ENCODE data around the gene MAMDC4. TPM values are rescaled to one million over a fixed set of nuclear protein-coding genes. Genes with fewer than 3 reads are reported as not detected.

Gene MAMDC4
- polyA plus RNA-seq, 1 experiment: 0.63 TPM

DNA sequence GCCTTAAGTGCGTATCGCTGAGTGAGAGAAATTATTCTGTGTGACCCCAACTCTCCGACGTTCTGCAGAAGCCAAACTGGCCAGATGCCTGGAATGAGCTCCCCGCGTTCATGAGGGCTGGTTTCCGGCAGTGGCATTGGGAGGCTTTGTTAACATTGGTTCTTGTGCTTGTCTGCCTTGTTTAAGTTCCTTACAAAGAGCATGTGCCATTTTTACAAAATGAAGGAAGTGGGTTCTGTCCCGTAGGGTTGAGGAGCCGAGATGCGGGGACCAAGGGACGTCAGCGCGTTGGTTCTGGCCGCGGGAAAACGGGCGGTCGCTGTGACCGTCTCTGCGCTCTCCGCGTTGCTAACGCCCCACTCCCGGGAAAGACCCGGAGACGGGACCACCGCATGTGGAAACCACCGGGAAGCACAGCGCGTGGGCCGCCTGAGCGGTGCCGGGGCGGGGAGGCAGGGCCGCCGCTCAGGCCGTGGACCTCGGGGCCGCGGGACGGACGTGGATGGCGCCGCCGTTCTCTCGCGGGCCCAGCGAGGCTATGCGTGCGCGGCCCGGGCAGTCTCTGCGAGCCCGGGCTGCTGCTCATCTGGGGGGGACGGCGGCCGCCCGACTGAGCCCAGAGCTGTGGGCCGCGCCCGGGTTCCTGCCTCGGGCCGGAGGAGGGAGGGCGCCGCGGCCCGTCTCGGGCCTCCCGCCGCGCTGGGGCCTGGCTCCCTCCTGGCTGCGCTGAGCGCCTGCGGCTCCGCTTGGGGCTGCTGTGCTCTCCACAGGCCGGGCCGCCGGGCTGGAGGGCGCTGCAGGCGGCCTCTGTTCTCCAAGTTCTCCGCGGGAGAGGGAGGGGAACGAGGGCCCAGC, 30.9 kb upstream of the MAMDC4 start:
- Histone ChIP-seq H3K4me3 (ENCODE audit: low read depth, low read length) (no peak overlapping the region), H3K27ac (ENCODE audit: low read depth, low read length) (no peak overlapping the region), H3K9me3 (ENCODE audit: control insufficient read depth, insufficient read depth, low read length) (no peaks in the 10 kb centered on the region; the same call in 1 of the 2 replicates), H3K27me3 (ENCODE audit: control insufficient read depth, insufficient read depth, low read length) (no peaks in the 10 kb centered on the region)
- TF ChIP-seq, protein P1, sequence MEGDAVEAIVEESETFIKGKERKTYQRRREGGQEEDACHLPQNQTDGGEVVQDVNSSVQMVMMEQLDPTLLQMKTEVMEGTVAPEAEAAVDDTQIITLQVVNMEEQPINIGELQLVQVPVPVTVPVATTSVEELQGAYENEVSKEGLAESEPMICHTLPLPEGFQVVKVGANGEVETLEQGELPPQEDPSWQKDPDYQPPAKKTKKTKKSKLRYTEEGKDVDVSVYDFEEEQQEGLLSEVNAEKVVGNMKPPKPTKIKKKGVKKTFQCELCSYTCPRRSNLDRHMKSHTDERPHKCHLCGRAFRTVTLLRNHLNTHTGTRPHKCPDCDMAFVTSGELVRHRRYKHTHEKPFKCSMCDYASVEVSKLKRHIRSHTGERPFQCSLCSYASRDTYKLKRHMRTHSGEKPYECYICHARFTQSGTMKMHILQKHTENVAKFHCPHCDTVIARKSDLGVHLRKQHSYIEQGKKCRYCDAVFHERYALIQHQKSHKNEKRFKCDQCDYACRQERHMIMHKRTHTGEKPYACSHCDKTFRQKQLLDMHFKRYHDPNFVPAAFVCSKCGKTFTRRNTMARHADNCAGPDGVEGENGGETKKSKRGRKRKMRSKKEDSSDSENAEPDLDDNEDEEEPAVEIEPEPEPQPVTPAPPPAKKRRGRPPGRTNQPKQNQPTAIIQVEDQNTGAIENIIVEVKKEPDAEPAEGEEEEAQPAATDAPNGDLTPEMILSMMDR (IDR thresholded peaks at IDR 0.05; ENCODE audit: low read depth, low read length): no peak
- POLR2A ChIA-PET: no interaction called here
- DNase-seq (ENCODE audit: low read depth, low spot score): no peak
- CTCF ChIA-PET: interaction anchor here (1.0 kb wide), 1 partner anchor 29 kb away, joined by 3 read pairs; no protein-coding TSS in a partner anchor

DNA sequence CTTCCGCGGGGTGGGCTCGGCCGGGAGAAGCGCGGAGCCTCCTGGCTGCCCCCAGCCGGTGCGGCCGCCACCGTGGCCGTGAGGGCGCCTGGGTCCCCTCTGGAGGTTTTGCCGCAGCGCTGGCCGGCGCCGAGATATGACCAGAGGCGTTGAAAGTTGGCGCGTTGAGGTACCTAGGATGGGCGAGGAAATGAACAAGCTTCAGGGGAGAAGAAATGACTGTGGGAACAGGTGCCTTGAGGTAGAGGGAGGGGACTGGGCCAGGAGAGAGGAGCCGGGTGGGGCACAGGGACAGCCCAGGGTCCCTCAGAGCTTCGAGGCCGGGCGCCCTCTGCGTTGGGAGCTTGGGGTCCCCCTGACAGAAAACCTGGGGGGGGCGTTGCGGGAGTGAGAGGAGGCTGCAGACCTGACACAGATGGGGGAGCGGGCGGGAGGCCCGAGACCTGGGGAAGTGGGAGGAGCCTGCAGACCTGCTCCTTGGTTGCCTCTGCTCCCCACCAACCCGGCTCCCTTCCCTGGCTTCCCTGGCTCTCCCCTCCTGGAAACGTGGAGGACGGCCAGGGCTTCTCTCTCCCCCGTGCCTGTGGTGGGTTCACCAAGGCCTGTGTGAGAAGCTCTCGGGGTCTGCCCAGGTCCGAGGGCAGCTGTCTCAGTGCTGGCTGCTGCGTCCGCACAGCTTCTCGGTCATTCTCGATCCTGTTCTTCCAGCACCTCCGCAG, 30.2 kb upstream of the MAMDC4 start:
- Histone ChIP-seq H3K9me3 (ENCODE audit: control insufficient read depth, insufficient read depth, low read length) (no peaks in the 10 kb centered on the region; the same call in 1 of the 2 replicates), H3K27me3 (ENCODE audit: control insufficient read depth, insufficient read depth, low read length) (no peaks in the 10 kb centered on the region), H3K4me3 (ENCODE audit: low read depth, low read length) (no peak overlapping the region), H3K27ac (ENCODE audit: low read depth, low read length) (no peak overlapping the region)
- TF ChIP-seq, protein P1 (IDR thresholded peaks at IDR 0.05; ENCODE audit: low read depth, low read length): no peak
- POLR2A ChIA-PET: interaction anchor here (0.7 kb wide), 1 partner anchor 104 kb away, joined by 5 read pairs; no protein-coding TSS in a partner anchor
- no peak for DNase-seq (ENCODE audit: low read depth, low spot score)
- CTCF ChIA-PET: no interaction called here

DNA sequence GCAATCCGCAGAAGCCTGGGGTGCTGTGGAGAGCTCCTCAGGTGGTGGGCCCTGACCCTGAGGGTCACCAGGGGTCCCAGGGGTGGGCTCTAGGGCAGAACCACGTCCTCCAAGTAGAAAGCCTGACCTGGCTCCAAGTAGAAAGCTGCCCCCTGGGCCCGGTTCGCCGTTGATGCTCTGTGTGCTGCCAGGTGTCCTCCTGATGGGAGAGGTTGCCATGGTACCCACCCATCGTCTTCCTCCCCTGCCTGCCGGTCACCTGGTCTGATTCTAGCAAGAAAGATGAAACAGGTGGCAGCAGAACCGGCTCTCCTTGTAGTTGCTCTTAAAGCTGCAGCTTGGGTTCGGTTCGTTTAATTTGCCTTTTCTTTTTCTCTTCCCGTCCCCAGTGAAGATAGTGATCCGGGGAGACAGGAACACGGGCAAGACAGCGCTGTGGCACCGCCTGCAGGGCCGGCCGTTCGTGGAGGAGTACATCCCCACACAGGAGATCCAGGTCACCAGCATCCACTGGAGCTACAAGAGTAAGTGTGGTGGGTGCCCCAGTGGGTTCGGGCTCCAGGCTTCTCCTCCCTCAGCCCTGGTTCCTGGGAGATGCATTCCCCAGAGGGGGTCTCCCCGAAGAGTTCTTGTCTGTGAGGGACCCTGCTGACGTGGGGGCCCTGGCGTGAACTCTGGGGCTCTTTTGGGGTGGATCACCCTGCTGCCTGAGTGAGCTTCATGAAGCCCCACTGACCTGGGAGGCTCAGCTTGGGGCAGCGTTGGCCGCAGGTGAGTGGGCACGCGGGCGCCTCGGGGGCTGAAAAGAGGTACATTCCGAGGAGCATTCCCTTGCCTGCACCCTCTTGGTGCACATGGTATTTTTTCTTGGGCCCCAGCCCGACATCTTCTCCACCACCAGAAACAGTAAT, 28.8 kb upstream of the MAMDC4 start:
- ChIA-PET POLR2A (interaction anchor here (0.7 kb wide), 1 partner anchor 103 kb away, joined by 5 read pairs; no protein-coding TSS in a partner anchor), CTCF (interaction anchor here (0.8 kb wide), 1 partner anchor 19 kb away, joined by 4 read pairs; the partner anchor contains the start of gene AJM1)
- Histone ChIP-seq H3K27ac (ENCODE audit: low read depth, low read length) (no peak overlapping the region), H3K4me3 (ENCODE audit: low read depth, low read length) (no peak overlapping the region), H3K9me3 (ENCODE audit: control insufficient read depth, insufficient read depth, low read length) (no peaks in the 10 kb centered on the region; the same call in 1 of the 2 replicates), H3K27me3 (ENCODE audit: control insufficient read depth, insufficient read depth, low read length) (no peaks in the 10 kb centered on the region)
- TF ChIP-seq, protein P1 (IDR thresholded peaks at IDR 0.05; ENCODE audit: low read depth, low read length): no peak
- DNase-seq (ENCODE audit: low read depth, low spot score): no peak

DNA sequence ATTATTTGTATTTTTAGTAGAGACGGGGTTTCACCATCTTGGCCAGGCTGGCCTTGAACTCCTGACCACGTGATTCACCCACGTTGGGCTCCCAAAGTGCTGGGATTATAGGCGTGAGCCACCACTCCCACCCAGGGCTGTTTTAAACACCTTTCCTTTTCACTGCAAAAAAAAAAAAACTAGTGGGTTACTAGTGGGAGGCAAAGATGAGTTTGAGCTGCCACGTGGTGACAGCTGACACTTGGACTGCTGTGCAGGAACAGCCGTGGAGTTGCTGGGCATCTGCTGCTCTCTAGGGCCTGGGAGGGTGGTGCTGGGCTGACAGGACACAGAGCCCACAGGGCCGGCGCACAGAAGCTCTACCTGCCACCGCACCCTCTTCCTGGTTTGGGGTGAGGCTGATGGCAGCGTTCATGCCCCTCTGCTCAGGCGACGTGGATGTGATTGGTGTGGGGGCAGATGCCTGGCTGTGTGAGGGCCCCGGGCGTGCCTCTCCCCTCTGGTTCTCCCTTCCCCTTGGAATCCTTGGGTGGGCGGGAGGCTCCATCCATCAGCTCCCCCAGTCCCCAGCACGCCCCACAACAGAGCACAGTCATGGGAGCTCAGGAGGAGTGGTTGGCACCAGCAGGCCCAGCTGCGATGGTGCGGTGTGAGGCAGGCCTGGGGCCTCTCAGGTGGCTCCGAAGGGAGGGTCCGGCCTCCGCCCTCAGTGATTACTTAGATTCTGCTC, 27.5 kb upstream of the MAMDC4 start:
- no peak overlapping the region for H3K27ac ChIP-seq (ENCODE audit: low read depth, low read length)
- H3K9me3 ChIP-seq (ENCODE audit: control insufficient read depth, insufficient read depth, low read length): no peaks in the 10 kb centered on the region; the same call in 1 of the 2 replicates
- ChIA-PET POLR2A (interaction anchor here (0.5 kb wide), 2 partner anchors 52 to 124 kb away, joined by 3 to 9 read pairs; no protein-coding TSS in a partner anchor), CTCF (interaction anchor here (0.7 kb wide), 2 partner anchors 205 to 349 kb away, joined by 3 to 5 read pairs; no protein-coding TSS in a partner anchor)
- H3K27me3 ChIP-seq (ENCODE audit: control insufficient read depth, insufficient read depth, low read length): no peaks in the 10 kb centered on the region
- no peak for DNase-seq (ENCODE audit: low read depth, low spot score)
- TF ChIP-seq, protein P1 (IDR thresholded peaks at IDR 0.05; ENCODE audit: low read depth, low read length): no peak
- no peak overlapping the region for H3K4me3 ChIP-seq (ENCODE audit: low read depth, low read length)
